HepG2 (cell line): ENCODE results near the gene ZPR1. TPM values are rescaled to one million over a fixed set of nuclear protein-coding genes. Genes with fewer than 3 reads are reported as not detected.

Experiments
- CENPT ChIP-seq: sonication (generic); formaldehyde crosslinking; IDR thresholded peaks from 2 replicates; pipeline ENCODE4 v1.8.0; 2022; ENCODE audit warnings: low read depth, mild to moderate bottlenecking, moderate library complexity, missing genetic modification reagents
- FOXA3 ChIP-seq: IDR thresholded peaks from 2 replicates; pipeline ENCODE4 v1.6.1; 2016; ENCODE audit warnings: missing genetic modification reagents, missing compliant biosample characterization
- GLI4 ChIP-seq: sonication (generic); formaldehyde crosslinking; IDR thresholded peaks from 2 replicates; pipeline ENCODE4 v1.5.1; 2020; ENCODE audit warnings: missing genetic modification reagents, mild to moderate bottlenecking, moderate library complexity, borderline replicate concordance
- HMGA1 ChIP-seq: sonication (generic); formaldehyde crosslinking; conservative IDR thresholded peaks from 2 replicates; pipeline ENCODE4 v1.4.0; 2020; ENCODE audit warnings: missing genetic modification reagents
- KDM4B ChIP-seq: sonication (generic); formaldehyde crosslinking; IDR thresholded peaks from 2 replicates; pipeline ENCODE4 v1.4.0; 2020; ENCODE audit warnings: missing genetic modification reagents
- NKX3-1 ChIP-seq: sonication (generic); formaldehyde crosslinking; IDR thresholded peaks from 2 replicates; pipeline ENCODE4 v1.5.0; 2020; ENCODE audit warnings: missing genetic modification reagents
- ONECUT2 ChIP-seq: sonication (generic); formaldehyde crosslinking; IDR thresholded peaks from 2 replicates; pipeline ENCODE4 v1.4.0; 2020; ENCODE audit warnings: missing genetic modification reagents
- WIZ ChIP-seq: sonication (generic); formaldehyde crosslinking; IDR thresholded peaks from 2 replicates; pipeline ENCODE4 v1.5.1; 2020; ENCODE audit warnings: mild to moderate bottlenecking, missing genetic modification reagents
- ZKSCAN8 ChIP-seq: IDR thresholded peaks from 2 replicates; pipeline ENCODE4 v1.6.1; 2016; ENCODE audit warnings: borderline replicate concordance, missing genetic modification reagents, missing compliant biosample characterization
- ZNF558 ChIP-seq: sonication (generic); formaldehyde crosslinking; IDR thresholded peaks from 2 replicates; pipeline ENCODE4 v1.9.0; 2022; ENCODE audit warnings: mild to moderate bottlenecking, missing genetic modification reagents, borderline replicate concordance
- ZNF768 ChIP-seq: sonication (generic); formaldehyde crosslinking; IDR thresholded peaks from 2 replicates; pipeline ENCODE4 v1.4.0; 2020; ENCODE audit warnings: missing genetic modification reagents
- polyA plus RNA-seq, 8 experiments: library from polyadenylated mRNA; depleted of rRNA in 3 of 8; stranded (reverse) in 7 of 8; unstranded in 1 of 8; fragments of >200 nt; fragmentation: Illumina TruSeq in 4 of 8; extraction: Trizol in 4 of 8; gene quantifications; 2 replicates each; pipeline versions ENCODE4 v1.2.1 to v1.2.3, GENCODE V29; 2011 to 2016; ENCODE audit warnings: low read depth in 4 of 8, missing spikeins in 1 of 8, mixed read lengths in 1 of 8; ENCODE audit not compliant: insufficient read depth in 1 of 8
- total RNA-seq, 5 experiments: library from RNA; depleted of rRNA; stranded (reverse); fragments of >200 nt; fragmentation: Illumina TruSeq; extraction: Trizol; gene quantifications; 2 replicates each; pipeline ENCODE4 v1.2.3, GENCODE V29; 2016; ENCODE audit warnings: low read depth in 1 of 5
- TF ChIP-seq, protein P1 (sequence below): IDR thresholded peaks from 2 replicates; pipeline ENCODE4 v1.4.0; 2020; ENCODE audit warnings: mild to moderate bottlenecking, missing genetic modification reagents
- TF ChIP-seq, protein P2 (sequence below): sonication (generic); formaldehyde crosslinking; IDR thresholded peaks from 2 replicates; pipeline ENCODE4 v1.4.0; 2020; ENCODE audit warnings: missing genetic modification reagents
- TF ChIP-seq, protein P3 (sequence below): sonication (generic); formaldehyde crosslinking; IDR thresholded peaks from 2 replicates; pipeline ENCODE4 v1.4.0; 2020; ENCODE audit warnings: missing genetic modification reagents, mild to moderate bottlenecking, borderline replicate concordance
- TF ChIP-seq, protein P4 (sequence below): sonication (generic); formaldehyde crosslinking; IDR thresholded peaks from 2 replicates; pipeline ENCODE4 v1.4.0; 2020; ENCODE audit warnings: mild to moderate bottlenecking, missing genetic modification reagents
- TF ChIP-seq, protein P5 (sequence below): sonication (generic); formaldehyde crosslinking; IDR thresholded peaks from 2 replicates; pipeline ENCODE4 v1.9.0; 2022; ENCODE audit warnings: missing genetic modification reagents, mild to moderate bottlenecking, borderline replicate concordance
- TF ChIP-seq, protein P6 (sequence below): sonication (generic); formaldehyde crosslinking; IDR thresholded peaks from 2 replicates; pipeline ENCODE4 v1.8.1; 2023; ENCODE audit warnings: missing genetic modification reagents, mild to moderate bottlenecking, borderline replicate concordance

Gene ZPR1
- total and polyA plus RNA-seq, 2 of the 13 experiments (the other 11 are each of a cell fraction or from before 2014, with no cell fraction given) = 40.0 to 79.3 TPM

DNA sequence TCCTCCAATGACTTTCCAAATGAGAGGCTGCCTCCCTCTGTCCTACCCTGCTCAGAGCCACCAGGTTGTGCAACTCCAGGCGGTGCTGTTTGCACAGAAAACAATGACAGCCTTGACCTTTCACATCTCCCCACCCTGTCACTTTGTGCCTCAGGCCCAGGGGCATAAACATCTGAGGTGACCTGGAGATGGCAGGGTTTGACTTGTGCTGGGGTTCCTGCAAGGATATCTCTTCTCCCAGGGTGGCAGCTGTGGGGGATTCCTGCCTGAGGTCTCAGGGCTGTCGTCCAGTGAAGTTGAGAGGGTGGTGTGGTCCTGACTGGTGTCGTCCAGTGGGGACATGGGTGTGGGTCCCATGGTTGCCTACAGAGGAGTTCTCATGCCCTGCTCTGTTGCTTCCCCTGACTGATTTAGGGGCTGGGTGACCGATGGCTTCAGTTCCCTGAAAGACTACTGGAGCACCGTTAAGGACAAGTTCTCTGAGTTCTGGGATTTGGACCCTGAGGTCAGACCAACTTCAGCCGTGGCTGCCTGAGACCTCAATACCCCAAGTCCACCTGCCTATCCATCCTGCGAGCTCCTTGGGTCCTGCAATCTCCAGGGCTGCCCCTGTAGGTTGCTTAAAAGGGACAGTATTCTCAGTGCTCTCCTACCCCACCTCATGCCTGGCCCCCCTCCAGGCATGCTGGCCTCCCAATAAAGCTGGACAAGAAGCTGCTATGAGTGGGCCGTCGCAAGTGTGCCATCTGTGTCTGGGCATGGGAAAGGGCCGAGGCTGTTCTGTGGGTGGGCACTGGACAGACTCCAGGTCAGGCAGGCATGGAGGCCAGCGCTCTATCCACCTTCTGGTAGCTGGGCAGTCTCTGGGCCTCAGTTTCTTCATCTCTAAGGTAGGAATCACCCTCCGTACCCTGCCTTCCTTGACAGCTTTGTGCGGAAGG lies 44.8 kb upstream of the ZPR1 start (continued):
- TF ChIP-seq, protein P1, sequence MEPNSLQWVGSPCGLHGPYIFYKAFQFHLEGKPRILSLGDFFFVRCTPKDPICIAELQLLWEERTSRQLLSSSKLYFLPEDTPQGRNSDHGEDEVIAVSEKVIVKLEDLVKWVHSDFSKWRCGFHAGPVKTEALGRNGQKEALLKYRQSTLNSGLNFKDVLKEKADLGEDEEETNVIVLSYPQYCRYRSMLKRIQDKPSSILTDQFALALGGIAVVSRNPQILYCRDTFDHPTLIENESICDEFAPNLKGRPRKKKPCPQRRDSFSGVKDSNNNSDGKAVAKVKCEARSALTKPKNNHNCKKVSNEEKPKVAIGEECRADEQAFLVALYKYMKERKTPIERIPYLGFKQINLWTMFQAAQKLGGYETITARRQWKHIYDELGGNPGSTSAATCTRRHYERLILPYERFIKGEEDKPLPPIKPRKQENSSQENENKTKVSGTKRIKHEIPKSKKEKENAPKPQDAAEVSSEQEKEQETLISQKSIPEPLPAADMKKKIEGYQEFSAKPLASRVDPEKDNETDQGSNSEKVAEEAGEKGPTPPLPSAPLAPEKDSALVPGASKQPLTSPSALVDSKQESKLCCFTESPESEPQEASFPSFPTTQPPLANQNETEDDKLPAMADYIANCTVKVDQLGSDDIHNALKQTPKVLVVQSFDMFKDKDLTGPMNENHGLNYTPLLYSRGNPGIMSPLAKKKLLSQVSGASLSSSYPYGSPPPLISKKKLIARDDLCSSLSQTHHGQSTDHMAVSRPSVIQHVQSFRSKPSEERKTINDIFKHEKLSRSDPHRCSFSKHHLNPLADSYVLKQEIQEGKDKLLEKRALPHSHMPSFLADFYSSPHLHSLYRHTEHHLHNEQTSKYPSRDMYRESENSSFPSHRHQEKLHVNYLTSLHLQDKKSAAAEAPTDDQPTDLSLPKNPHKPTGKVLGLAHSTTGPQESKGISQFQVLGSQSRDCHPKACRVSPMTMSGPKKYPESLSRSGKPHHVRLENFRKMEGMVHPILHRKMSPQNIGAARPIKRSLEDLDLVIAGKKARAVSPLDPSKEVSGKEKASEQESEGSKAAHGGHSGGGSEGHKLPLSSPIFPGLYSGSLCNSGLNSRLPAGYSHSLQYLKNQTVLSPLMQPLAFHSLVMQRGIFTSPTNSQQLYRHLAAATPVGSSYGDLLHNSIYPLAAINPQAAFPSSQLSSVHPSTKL (CRISPR knock-in tag) = peak; percentile 98
- TF ChIP-seq ZKSCAN8 (CRISPR knock-in tag) (peak; percentile 96; the same call in 1 of the 2 replicates), WIZ (CRISPR knock-in tag) (no peak), CENPT (CRISPR knock-in tag) (no peak), ZNF768 (CRISPR knock-in tag) (no peak), ZNF558 (CRISPR knock-in tag) (no peak), KDM4B (peak; percentile 94; the same call in 1 of the 2 replicates), FOXA3 (CRISPR knock-in tag) (peak; percentile 99), GLI4 (CRISPR knock-in tag) (no peak; the same call in 1 of the 2 replicates), ONECUT2 (CRISPR knock-in tag) (peak; percentile 78), HMGA1 (CRISPR knock-in tag) (no peak), NKX3-1 (no peak)
- TF ChIP-seq, protein P2, sequence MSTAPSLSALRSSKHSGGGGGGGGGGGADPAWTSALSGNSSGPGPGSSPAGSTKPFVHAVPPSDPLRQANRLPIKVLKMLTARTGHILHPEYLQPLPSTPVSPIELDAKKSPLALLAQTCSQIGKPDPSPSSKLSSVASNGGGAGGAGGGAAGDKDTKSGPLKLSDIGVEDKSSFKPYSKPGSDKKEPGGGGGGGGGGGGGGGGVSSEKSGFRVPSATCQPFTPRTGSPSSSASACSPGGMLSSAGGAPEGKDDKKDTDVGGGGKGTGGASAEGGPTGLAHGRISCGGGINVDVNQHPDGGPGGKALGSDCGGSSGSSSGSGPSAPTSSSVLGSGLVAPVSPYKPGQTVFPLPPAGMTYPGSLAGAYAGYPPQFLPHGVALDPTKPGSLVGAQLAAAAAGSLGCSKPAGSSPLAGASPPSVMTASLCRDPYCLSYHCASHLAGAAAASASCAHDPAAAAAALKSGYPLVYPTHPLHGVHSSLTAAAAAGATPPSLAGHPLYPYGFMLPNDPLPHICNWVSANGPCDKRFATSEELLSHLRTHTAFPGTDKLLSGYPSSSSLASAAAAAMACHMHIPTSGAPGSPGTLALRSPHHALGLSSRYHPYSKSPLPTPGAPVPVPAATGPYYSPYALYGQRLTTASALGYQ = peak; percentile 97
- TF ChIP-seq, protein P3, sequence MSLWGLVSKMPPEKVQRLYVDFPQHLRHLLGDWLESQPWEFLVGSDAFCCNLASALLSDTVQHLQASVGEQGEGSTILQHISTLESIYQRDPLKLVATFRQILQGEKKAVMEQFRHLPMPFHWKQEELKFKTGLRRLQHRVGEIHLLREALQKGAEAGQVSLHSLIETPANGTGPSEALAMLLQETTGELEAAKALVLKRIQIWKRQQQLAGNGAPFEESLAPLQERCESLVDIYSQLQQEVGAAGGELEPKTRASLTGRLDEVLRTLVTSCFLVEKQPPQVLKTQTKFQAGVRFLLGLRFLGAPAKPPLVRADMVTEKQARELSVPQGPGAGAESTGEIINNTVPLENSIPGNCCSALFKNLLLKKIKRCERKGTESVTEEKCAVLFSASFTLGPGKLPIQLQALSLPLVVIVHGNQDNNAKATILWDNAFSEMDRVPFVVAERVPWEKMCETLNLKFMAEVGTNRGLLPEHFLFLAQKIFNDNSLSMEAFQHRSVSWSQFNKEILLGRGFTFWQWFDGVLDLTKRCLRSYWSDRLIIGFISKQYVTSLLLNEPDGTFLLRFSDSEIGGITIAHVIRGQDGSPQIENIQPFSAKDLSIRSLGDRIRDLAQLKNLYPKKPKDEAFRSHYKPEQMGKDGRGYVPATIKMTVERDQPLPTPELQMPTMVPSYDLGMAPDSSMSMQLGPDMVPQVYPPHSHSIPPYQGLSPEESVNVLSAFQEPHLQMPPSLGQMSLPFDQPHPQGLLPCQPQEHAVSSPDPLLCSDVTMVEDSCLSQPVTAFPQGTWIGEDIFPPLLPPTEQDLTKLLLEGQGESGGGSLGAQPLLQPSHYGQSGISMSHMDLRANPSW (CRISPR knock-in tag) = peak; percentile 95
- TF ChIP-seq, protein P4, sequence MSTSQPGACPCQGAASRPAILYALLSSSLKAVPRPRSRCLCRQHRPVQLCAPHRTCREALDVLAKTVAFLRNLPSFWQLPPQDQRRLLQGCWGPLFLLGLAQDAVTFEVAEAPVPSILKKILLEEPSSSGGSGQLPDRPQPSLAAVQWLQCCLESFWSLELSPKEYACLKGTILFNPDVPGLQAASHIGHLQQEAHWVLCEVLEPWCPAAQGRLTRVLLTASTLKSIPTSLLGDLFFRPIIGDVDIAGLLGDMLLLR (CRISPR knock-in tag) = peak; percentile 71; the same call in 1 of the 2 replicates
- TF ChIP-seq, protein P5, sequence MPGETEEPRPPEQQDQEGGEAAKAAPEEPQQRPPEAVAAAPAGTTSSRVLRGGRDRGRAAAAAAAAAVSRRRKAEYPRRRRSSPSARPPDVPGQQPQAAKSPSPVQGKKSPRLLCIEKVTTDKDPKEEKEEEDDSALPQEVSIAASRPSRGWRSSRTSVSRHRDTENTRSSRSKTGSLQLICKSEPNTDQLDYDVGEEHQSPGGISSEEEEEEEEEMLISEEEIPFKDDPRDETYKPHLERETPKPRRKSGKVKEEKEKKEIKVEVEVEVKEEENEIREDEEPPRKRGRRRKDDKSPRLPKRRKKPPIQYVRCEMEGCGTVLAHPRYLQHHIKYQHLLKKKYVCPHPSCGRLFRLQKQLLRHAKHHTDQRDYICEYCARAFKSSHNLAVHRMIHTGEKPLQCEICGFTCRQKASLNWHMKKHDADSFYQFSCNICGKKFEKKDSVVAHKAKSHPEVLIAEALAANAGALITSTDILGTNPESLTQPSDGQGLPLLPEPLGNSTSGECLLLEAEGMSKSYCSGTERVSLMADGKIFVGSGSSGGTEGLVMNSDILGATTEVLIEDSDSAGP (CRISPR knock-in tag) = peak; percentile 78
- TF ChIP-seq, protein P6, sequence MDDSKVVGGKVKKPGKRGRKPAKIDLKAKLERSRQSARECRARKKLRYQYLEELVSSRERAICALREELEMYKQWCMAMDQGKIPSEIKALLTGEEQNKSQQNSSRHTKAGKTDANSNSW = no peak
